ENCODE measurements around the gene SLC35F3.

GRCh38 chr1:234246638-234247116 is 342.2 kb downstream of the SLC35F3 start:
- TF ChIP-seq POLR2AphosphoS5 (IDR thresholded peaks at IDR 0.05; ENCODE audit: low read depth, low read length) (no peak), POLR2A (IDR thresholded peaks at IDR 0.05; ENCODE audit: low read depth, low read length) (no peak), TAF1 (IDR thresholded peaks at IDR 0.05; ENCODE audit: borderline replicate concordance, low read depth, low read length) (no peak)
